T-helper 1 cell treated with Interleukin-12 subunit alpha and Interleukin-12 subunit beta and Interleukin-4 antibody, amounts not matched to agents 30 μg/mL and 1 μg/mL, for 36 hours (primary cell): ENCODE results near the gene SMPDL3B.
A peak's percentile ranks its signal among the peaks of the same experiment; 100 is the strongest.

Source experiments
- H3K27ac Mint-ChIP-seq: one replicate; pipeline ENCODE4 v1.8.0; 2021; ENCODE audit warnings: mild to moderate bottlenecking, mixed read lengths
- H3K27me3 Mint-ChIP-seq: one replicate; pipeline ENCODE4 v1.8.0; 2021; ENCODE audit warnings: low read depth, mixed read lengths
- H3K36me3 Mint-ChIP-seq: one replicate; pipeline ENCODE4 v1.8.0; 2021; ENCODE audit warnings: low read depth, mixed read lengths
- H3K4me1 Mint-ChIP-seq: one replicate; pipeline ENCODE4 v1.8.0; 2021; ENCODE audit warnings: low read depth, mixed read lengths
- H3K4me3 Mint-ChIP-seq: one replicate; pipeline ENCODE4 v1.8.0; 2021; ENCODE audit warnings: mild to moderate bottlenecking, moderate library complexity, mixed read lengths
- H3K9me3 Mint-ChIP-seq: one replicate; pipeline ENCODE4 v1.8.0; 2021; ENCODE audit warnings: mixed read lengths

Gene SMPDL3B

GRCh38 chr1:27928216-27928954, 6.4 kb upstream of the SMPDL3B start:
- peaks cover 1% of the 10 kb centered on the region for H3K36me3 Mint-ChIP-seq
- peaks cover 9% of the 10 kb centered on the region for H3K27me3 Mint-ChIP-seq
- no peak overlapping the region for H3K27ac Mint-ChIP-seq
- no peaks in the 10 kb centered on the region for H3K9me3 Mint-ChIP-seq
- peaks cover 17% of the 10 kb centered on the region for H3K4me1 Mint-ChIP-seq
- H3K4me3 Mint-ChIP-seq: no peak overlapping the region

DNA sequence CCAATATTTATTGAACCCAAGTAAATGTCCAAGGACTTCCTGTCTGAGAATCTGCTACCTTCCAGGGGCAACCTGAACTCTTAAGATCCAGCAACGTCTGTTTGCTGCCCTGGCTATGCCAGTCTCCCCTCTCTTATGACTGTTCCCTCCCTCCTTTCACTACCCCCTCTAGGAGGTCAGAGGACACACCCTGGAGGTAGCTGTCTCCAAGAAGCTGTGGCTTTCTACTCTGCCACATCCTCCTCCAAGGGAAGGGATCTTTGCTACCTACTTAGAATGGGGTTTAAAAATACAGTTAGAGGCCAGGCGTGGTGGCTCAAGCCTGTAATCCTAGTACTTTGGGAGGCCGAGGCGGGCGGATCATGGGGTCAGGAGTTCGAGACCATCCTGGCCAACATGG, 3.6 kb upstream of the SMPDL3B start:
- Mint-ChIP-seq H3K4me3 (peak overlapping the region; percentile 12), H3K9me3 (no peaks in the 10 kb centered on the region), H3K27me3 (peaks cover 14% of the 10 kb centered on the region), H3K27ac (peak overlapping the region; percentile 81), H3K4me1 (peaks cover 29% of the 10 kb centered on the region), H3K36me3 (peaks cover 1% of the 10 kb centered on the region)

DNA sequence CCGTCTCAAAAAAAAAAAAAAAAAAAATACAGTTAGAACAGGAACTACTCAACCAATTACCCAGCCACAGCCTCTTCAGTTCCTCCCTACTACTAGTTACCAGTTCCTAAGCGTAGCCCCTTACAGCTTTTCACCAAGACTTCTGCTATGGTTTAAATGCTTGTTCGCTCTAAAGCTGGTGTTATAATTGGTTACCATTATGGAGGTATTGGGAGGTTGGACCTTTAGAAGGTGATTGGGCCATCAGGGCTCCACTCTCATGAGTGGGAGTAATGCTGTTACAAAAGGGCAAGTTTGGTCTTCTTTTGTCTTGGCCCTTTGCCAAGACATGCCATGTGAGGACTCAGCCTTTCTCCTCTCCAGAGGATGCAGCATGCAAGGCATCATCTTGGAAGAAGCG, 3.0 kb upstream of the SMPDL3B start:
- H3K4me1 Mint-ChIP-seq: peaks cover 29% of the 10 kb centered on the region
- peaks cover 14% of the 10 kb centered on the region for H3K27me3 Mint-ChIP-seq
- no peak overlapping the region for H3K27ac Mint-ChIP-seq
- no peak overlapping the region for H3K4me3 Mint-ChIP-seq
- peaks cover 1% of the 10 kb centered on the region for H3K36me3 Mint-ChIP-seq
- H3K9me3 Mint-ChIP-seq: no peaks in the 10 kb centered on the region

DNA sequence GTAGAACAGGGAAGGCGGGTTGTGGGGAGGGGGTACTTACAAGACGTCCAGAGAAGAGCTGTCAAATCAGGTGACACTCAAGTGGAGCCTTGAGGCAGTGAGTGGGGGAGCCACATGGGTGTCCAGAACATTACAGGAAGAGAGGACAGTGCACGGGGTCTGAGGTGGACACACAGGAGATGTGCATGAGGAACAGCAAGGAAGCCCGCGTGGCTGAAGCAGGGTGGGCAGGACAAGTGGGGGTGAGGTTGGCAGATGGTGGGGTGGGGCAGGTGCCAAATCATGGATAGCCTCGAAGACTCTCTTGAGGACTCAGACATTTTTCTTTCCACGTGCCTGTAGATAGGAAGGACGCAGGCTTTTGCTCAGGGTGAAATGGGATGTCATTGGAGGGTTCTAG, 921 bp downstream of the SMPDL3B start:
- Mint-ChIP-seq H3K27ac (peak overlapping the region; percentile 10), H3K9me3 (no peaks in the 10 kb centered on the region), H3K4me1 (peaks cover 41% of the 10 kb centered on the region), H3K36me3 (peaks cover 1% of the 10 kb centered on the region), H3K27me3 (peaks cover 14% of the 10 kb centered on the region), H3K4me3 (peak overlapping the region; percentile 61)

DNA sequence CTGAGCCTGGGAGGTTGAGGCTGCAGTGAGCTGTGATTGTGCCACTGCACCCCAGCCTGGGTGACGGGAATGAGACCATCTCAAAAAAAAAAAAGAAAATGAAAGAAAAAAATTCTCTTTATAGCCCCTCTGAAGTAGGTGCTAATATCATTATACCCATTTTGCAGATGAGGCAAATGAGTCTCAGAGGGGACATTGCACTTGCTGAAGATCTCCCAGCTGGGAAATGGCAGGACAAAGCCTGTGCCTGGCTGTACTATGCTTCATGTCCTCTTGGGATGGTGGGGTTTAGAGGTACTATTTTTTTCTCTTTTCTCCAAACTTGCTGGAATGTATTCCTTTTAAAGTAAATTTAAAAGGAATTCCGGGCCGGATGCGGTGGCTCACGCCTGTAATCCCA, 1.6 kb downstream of the SMPDL3B start:
- peaks cover 1% of the 10 kb centered on the region for H3K36me3 Mint-ChIP-seq
- H3K4me3 Mint-ChIP-seq: no peak overlapping the region
- H3K27me3 Mint-ChIP-seq: peaks cover 14% of the 10 kb centered on the region
- H3K27ac Mint-ChIP-seq: no peak overlapping the region
- H3K9me3 Mint-ChIP-seq: no peaks in the 10 kb centered on the region
- H3K4me1 Mint-ChIP-seq: peaks cover 38% of the 10 kb centered on the region

GRCh38 chr1:27937524-27937836, 2.7 kb downstream of the SMPDL3B start:
- Mint-ChIP-seq H3K36me3 (peaks cover 1% of the 10 kb centered on the region), H3K4me1 (peaks cover 33% of the 10 kb centered on the region), H3K27ac (no peak overlapping the region), H3K27me3 (peaks cover 13% of the 10 kb centered on the region), H3K9me3 (no peaks in the 10 kb centered on the region), H3K4me3 (no peak overlapping the region)

GRCh38 chr1:27938488-27938887, 3.7 kb downstream of the SMPDL3B start:
- Mint-ChIP-seq H3K36me3 (no peaks in the 10 kb centered on the region), H3K27me3 (peaks cover 10% of the 10 kb centered on the region), H3K4me1 (peaks cover 37% of the 10 kb centered on the region), H3K27ac (no peak overlapping the region), H3K4me3 (no peak overlapping the region), H3K9me3 (no peaks in the 10 kb centered on the region)

- Mint-ChIP-seq H3K27me3 (peaks cover 7% of the 10 kb centered on the region), H3K9me3 (no peaks in the 10 kb centered on the region), H3K4me1 (peaks cover 34% of the 10 kb centered on the region), H3K4me3 (no peak overlapping the region), H3K36me3 (no peaks in the 10 kb centered on the region), H3K27ac (peak overlapping the region; percentile 69)
These were observed 5.5 kb downstream of the SMPDL3B start for GRCh38 chr1:27940297-27940696.

DNA sequence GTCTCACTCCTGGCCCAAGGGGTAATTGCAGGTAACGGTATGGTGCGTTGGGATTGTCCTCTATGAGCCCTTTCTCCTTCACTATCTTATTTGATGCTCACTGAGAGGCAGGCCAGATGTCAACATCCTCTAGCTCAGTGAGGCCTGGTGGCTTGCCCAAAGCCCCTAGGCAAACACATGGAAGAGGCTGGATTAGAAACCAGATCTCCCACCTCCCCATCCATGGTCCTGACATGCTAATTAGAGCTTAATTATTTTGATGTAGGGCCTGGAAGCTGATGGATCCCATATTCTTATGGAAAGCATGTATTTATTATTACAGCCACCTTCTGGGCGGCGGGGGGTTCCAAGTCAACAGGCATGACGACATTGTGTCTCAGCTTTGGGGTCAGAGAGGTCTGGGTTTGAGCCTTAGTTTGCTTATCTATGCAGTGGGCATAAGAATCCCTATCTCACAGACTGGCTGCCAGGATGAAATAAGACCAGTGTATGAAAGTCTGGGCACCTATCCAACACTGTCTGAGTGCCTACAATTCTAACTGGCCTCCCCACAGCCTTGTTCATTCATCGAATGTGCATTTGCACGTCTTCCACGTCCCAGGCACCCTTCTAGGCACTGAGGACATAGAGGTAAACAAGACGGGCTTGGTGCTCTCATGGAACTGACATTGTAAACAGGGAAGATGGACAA, 6.2 kb downstream of the SMPDL3B start:
- Mint-ChIP-seq H3K36me3 (no peaks in the 10 kb centered on the region), H3K27ac (peak overlapping the region; percentile 80), H3K27me3 (peaks cover under 1% of the 10 kb centered on the region), H3K4me3 (no peak overlapping the region), H3K9me3 (no peaks in the 10 kb centered on the region), H3K4me1 (peaks cover 30% of the 10 kb centered on the region)

- no peaks in the 10 kb centered on the region for H3K36me3 Mint-ChIP-seq
These were observed 7.1 kb downstream of the SMPDL3B start for GRCh38 chr1:27941671-27942540.

GRCh38 chr1:27945020-27945419, 10.2 kb downstream of the SMPDL3B start:
- no peak overlapping the region for H3K4me3 Mint-ChIP-seq

More at GRCh38 chr1:27941671-27942540, 7.1 kb downstream of the SMPDL3B start:
- Mint-ChIP-seq H3K27ac (peak overlapping the region; percentile 80), H3K27me3 (no peaks in the 10 kb centered on the region), H3K4me3 (no peak overlapping the region), H3K9me3 (no peaks in the 10 kb centered on the region), H3K4me1 (peaks cover 30% of the 10 kb centered on the region)

DNA sequence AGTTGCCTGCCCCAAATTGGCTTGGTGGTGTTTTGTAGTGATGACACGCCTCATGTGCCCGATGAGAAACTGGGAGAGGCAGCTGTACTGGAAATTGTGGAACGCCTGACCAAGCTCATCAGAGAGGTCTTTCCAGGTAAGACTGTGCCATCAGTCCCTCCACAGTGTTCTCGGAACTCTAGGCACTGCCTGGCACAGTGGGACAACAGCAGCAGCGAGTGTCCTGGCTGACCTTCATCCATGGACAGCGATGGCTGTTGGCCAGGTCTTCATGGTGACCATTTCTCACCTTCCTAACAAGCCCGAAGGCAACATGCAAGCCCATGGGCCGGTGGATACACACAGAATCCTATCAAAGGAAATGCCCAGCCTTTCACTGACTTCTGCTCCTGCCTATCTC, 14.2 kb downstream of the SMPDL3B start:
- Mint-ChIP-seq H3K9me3 (no peaks in the 10 kb centered on the region), H3K27ac (no peak overlapping the region), H3K4me1 (peaks cover 2% of the 10 kb centered on the region), H3K4me3 (no peak overlapping the region), H3K36me3 (no peaks in the 10 kb centered on the region), H3K27me3 (no peaks in the 10 kb centered on the region)

More at GRCh38 chr1:27945020-27945419, 10.2 kb downstream of the SMPDL3B start:
- Mint-ChIP-seq H3K4me1 (peaks cover 22% of the 10 kb centered on the region), H3K27me3 (no peaks in the 10 kb centered on the region), H3K36me3 (no peaks in the 10 kb centered on the region), H3K27ac (peak overlapping the region; percentile 62), H3K9me3 (no peaks in the 10 kb centered on the region)

DNA sequence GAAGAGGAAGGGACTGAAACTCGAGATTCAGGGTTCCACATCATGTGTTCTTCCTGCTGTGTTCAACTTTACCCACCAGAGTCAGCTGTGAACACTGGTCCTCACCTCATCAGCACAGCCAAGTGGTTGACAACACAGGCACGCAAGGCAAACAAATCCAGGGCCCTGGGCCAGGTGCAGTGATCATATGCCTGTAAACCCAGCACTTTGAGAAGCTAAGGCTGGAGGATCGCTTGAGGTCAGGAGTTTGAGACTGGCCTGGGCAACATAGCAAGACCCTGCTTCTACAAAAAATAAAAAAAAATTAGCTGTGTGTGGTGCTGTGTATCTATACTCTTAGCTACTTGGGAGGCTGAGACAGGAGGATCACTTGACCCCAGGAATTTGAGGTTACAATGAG, 16.6 kb downstream of the SMPDL3B start:
- Mint-ChIP-seq H3K4me3 (no peak overlapping the region), H3K4me1 (no peaks in the 10 kb centered on the region), H3K9me3 (no peaks in the 10 kb centered on the region), H3K36me3 (no peaks in the 10 kb centered on the region), H3K27me3 (peaks cover 5% of the 10 kb centered on the region), H3K27ac (no peak overlapping the region)

- no peaks in the 10 kb centered on the region for H3K36me3 Mint-ChIP-seq
- no peaks in the 10 kb centered on the region for H3K9me3 Mint-ChIP-seq
- H3K27ac Mint-ChIP-seq: no peak overlapping the region
- H3K4me3 Mint-ChIP-seq: no peak overlapping the region
- H3K27me3 Mint-ChIP-seq: peaks cover 5% of the 10 kb centered on the region
- H3K4me1 Mint-ChIP-seq: no peaks in the 10 kb centered on the region
These were observed 17.3 kb downstream of the SMPDL3B start for GRCh38 chr1:27952147-27952546.
